Thymus (tissue), 11 donors: ENCODE data around the gene FBN3. TPM values are rescaled to one million over a fixed set of nuclear protein-coding genes. Genes with fewer than 3 reads are reported as not detected.

Source experiments
- DNase-seq, 9 donors: peaks; one replicate each; pipeline ENCODE4 v3.0.0-alpha.2; 2013; ENCODE audit warnings: low spot score in 9 of 9, low read depth in 6 of 9, missing footprints in 1 of 9
- H3K27ac ChIP-seq, 2 donors: one replicate each; pipeline ENCODE4 v1.5.1; 2013; ENCODE audit warnings: control low read depth in 1 of 2, low read depth in 1 of 2, low read length in 1 of 2, mild to moderate bottlenecking in 1 of 2, moderate library complexity in 1 of 2
- H3K27me3 ChIP-seq, 2 donors: one replicate each; pipeline ENCODE4 v1.5.1; 2013; ENCODE audit warnings: low read length in 1 of 2; ENCODE audit not compliant: control insufficient read depth in 2 of 2, insufficient read depth in 1 of 2
- H3K36me3 ChIP-seq, 2 donors: one replicate each; pipeline ENCODE4 v1.5.1; 2013; ENCODE audit warnings: low read length in 1 of 2, mild to moderate bottlenecking in 1 of 2, moderate library complexity in 1 of 2; ENCODE audit not compliant: control insufficient read depth in 2 of 2, insufficient read depth in 2 of 2
- H3K4me1 ChIP-seq, 2 donors: one replicate each; pipeline ENCODE4 v1.5.1; 2013; ENCODE audit warnings: low read length in 2 of 2; ENCODE audit not compliant: control insufficient read depth in 2 of 2, insufficient read depth in 2 of 2
- H3K4me3 ChIP-seq, 2 donors: one replicate each; pipeline ENCODE4 v1.5.1; 2013; ENCODE audit warnings: low read length in 2 of 2, control low read depth in 1 of 2, mild to moderate bottlenecking in 1 of 2
- H3K9me3 ChIP-seq, 2 donors: one replicate each; pipeline ENCODE4 v1.5.1; 2013; ENCODE audit warnings: low read length in 1 of 2, mild to moderate bottlenecking in 1 of 2; ENCODE audit not compliant: control insufficient read depth in 2 of 2, insufficient read depth in 1 of 2
- WGBS: extraction: QIAGEN DNeasy Blood & Tissue Kit; methylation state at CpG from one replicate; pipeline ENCODE4 v1.1.7; 2013; 5-methylcytosine and 5-hydroxymethylcytosine counted together
- polyA plus RNA-seq: library from polyadenylated mRNA; stranded (reverse); fragments of 200-250 nt; gene quantifications from one replicate; pipeline ENCODE4 v1.2.3, GENCODE V29; 2013
- total RNA-seq: library from RNA; stranded (reverse); fragments of 120-200 nt; gene quantifications from one replicate; pipeline ENCODE4 v1.2.4, GENCODE V29; 2013
- donor health status: healthy.

Gene FBN3
- total and polyA plus RNA-seq, 2 donors: 0.16 to 0.61 TPM

DNA sequence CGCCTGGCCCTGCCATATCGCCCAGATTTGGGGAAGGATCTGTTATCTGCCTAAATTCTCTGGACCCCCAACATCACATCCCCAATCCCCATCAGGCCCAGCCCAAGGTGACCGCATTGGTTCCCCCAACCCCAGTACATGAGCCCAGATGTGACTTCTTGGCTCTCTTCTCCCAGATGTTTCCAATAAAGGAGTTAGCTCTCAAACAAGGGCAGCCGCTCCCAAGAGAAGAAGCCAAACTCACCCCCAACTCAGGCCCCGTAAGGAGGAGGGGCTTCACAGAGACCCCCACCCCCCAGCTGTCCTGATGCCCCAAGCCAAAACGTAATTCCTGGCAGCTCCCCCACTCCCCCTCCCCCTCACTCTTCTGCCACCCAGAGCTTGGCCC is 6.9 kb downstream of the FBN3 start:
- no peaks in the 10 kb centered on the region for H3K36me3 ChIP-seq
- H3K4me1 ChIP-seq: peaks cover 0 to 3% of the 10 kb centered on the region in 2 donors
- no peak overlapping the region for H3K27ac ChIP-seq
- H3K27me3 ChIP-seq: peaks cover 5 to 26% of the 10 kb centered on the region in 2 donors
- 85% methylated on average over 6 of the region's 6 CpGs for WGBS
- H3K9me3 ChIP-seq: no peaks in the 10 kb centered on the region
- no peak for DNase-seq
- H3K4me3 ChIP-seq: no peak overlapping the region

DNA sequence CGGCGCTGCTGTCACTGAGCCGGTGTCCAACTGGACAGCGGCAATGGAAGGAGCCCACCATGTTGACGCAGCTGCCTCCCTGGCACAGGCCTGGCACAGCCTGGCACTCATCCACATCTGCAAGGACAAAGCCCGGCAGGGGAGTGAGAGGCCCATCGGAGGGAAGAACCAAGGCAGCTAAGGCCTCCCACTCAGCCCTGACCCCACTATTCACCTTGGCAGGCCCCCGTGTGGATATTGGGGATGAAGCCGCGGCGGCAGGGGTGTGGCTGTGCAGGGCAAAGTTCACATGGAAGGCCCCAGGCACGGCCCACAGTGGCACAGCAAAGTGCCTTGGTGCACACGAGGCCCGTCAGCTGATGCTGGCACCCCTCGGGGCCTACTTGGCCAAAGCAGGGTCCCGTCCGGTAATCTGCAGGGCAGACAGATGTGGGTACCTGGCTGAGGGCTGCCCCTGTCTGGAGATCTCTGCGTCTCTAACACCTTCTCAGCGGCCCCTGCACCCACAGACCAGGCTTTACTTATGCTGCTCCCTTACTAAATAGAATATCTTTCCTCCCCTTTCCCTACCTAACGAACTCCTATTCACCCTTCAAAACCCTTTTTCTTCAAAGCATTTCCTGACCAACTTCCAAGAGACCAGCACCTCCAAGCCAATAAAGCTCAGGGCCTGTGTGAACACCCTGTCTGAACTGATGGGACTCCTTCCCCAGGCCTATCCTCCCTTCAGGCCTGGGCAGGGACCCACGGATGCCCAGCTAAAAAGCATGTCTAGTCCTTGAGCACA is 7.5 kb downstream of the FBN3 start:
- peaks cover 0 to 20% of the 10 kb centered on the region in 2 donors for H3K27me3 ChIP-seq
- H3K36me3 ChIP-seq: no peaks in the 10 kb centered on the region
- 96% methylated on average over 21 of the region's 21 CpGs for WGBS
- no peak overlapping the region for H3K27ac ChIP-seq
- no peaks in the 10 kb centered on the region for H3K9me3 ChIP-seq
- H3K4me3 ChIP-seq: no peak overlapping the region
- peaks cover 0 to 3% of the 10 kb centered on the region in 2 donors for H3K4me1 ChIP-seq
- DNase-seq: no peak

DNA sequence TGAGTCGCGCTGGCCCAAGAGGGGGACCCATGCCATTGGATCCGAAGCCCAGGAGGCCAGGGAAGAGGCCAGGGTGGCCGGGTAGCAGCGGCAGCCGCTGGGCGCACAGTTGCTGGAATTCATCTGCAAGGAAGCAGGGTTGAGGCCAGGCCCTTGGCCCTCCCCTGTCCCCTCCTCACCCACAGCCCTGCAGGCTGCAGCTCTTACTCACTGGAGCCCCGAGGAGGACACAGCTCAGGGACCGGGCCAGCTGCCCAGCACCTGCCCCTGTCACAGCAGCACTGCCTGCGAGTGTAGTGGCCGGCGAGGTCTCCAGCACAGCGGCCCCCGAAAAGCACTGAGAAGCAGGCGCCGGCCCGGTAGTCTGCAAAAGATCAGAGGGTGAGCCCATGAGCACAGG is 11.2 kb downstream of the FBN3 start:
- 92% methylated on average over 17 of the region's 17 CpGs for WGBS
- H3K4me3 ChIP-seq: no peak overlapping the region
- H3K4me1 ChIP-seq: peaks cover 0 to 3% of the 10 kb centered on the region in 2 donors
- H3K36me3 ChIP-seq: no peaks in the 10 kb centered on the region
- no peak for DNase-seq
- no peaks in the 10 kb centered on the region for H3K9me3 ChIP-seq
- peaks cover 0 to 4% of the 10 kb centered on the region in 2 donors for H3K27me3 ChIP-seq
- no peak overlapping the region for H3K27ac ChIP-seq

DNA sequence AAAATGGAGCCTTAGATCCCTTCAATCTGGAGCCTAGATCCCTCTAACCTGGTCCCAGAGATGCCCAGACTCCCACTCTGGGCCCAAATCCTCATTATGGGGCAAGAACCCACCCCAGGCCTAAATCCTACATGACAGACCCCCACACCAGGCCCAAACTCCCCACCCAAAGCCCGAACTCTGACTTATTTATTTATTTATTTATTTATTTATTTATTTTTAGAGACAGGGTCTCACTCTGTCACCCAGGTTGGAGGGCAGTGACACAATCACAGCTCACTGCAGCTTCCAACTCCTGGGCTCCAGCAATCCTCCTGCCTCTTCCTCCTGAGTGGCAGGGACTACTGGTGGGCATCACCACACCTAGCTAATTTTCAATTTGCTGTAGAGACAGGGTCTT is 12.0 kb downstream of the FBN3 start:
- 87% methylated on average over 1 of the region's 1 CpG for WGBS
- H3K36me3 ChIP-seq: no peaks in the 10 kb centered on the region
- no peak overlapping the region for H3K27ac ChIP-seq
- no peak overlapping the region for H3K4me3 ChIP-seq
- H3K27me3 ChIP-seq: peaks cover 0 to 2% of the 10 kb centered on the region in 2 donors
- H3K4me1 ChIP-seq: peaks cover 0 to 3% of the 10 kb centered on the region in 2 donors
- DNase-seq: no peak
- no peaks in the 10 kb centered on the region for H3K9me3 ChIP-seq

DNA sequence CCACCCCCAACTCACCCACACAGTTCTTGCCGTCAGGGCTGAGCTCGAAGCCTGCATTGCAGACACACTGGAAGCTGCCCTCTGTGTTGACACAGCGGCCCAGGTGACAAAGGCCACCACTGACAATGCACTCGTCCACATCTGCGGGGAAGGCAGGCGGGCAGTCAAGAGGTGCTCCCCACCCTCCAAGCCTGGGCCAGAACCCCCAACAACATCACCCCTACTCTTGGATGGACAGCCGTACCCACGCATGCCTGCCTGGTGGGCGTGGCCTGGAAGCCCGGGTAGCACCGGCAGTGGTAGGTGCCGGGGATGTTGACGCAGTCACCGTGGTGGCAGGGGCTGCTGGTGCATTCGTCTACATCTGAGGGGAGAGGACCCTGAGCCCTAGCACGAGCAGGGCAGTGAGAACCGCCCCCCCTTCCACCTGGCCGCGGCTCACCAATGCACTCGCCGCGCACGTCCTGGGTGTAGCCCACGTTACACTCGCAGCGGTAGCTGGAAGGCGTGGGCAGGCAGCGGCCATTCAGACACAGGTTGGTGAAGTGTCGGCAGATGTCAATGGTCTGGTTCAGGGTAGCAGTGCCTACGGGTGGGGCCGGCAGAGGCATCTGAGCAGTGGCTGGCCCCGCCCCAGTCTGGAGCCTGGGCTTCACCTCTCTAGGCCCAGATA is 13.3 kb downstream of the FBN3 start:
- Histone ChIP-seq H3K9me3 (no peaks in the 10 kb centered on the region), H3K4me3 (no peak overlapping the region), H3K4me1 (peaks cover 0 to 3% of the 10 kb centered on the region in 2 donors), H3K27me3 (no peaks in the 10 kb centered on the region), H3K27ac (no peak overlapping the region), H3K36me3 (no peaks in the 10 kb centered on the region)
- no peak for DNase-seq
- WGBS: 95% methylated on average over 32 of the region's 32 CpGs

DNA sequence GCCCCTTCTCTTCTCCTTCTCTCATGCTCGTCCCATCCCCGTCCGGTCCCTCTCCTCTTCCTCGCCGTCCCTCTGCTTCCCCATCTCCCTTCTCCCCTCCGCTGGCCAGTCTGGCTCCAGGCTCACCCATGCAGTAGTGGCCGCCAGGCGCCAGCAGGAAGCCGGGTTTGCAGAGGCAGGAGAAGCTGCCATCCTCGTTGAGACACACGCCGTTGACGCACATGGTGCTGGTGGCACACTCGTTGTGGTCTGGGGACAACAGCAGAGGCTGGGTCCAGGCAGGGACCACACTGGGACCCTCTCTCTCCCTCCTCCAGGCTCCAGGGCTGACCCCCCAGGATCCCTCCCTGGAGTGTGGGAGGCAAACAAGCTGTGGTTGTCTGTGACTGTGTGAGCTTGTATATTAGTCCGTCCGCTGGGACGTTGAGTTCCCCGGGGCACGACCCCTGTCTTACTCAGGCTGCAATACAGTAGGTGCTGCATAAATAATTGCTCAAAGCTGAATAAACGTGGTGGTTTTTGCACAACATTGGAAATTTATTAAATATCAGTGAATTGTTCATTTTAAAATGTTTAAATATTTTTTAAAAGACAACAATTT is 16.4 kb downstream of the FBN3 start:
- Histone ChIP-seq H3K36me3 (no peaks in the 10 kb centered on the region), H3K4me3 (no peak overlapping the region), H3K9me3 (no peaks in the 10 kb centered on the region), H3K4me1 (no peaks in the 10 kb centered on the region), H3K27ac (no peak overlapping the region), H3K27me3 (no peaks in the 10 kb centered on the region)
- WGBS: 84% methylated on average over 20 of the region's 20 CpGs
- no peak for DNase-seq

GRCh38 chr19:8131517-8131916 is 17.9 kb downstream of the FBN3 start:
- WGBS: 93% methylated on average over 26 of the region's 26 CpGs
- Histone ChIP-seq H3K27me3 (no peaks in the 10 kb centered on the region), H3K9me3 (no peaks in the 10 kb centered on the region), H3K36me3 (no peaks in the 10 kb centered on the region), H3K4me3 (no peak overlapping the region), H3K4me1 (no peaks in the 10 kb centered on the region), H3K27ac (no peak overlapping the region)
- DNase-seq: no peak

- WGBS: 93% methylated on average over 20 of the region's 20 CpGs
- no peaks in the 10 kb centered on the region for H3K27me3 ChIP-seq
- no peak overlapping the region for H3K4me3 ChIP-seq
- no peak for DNase-seq
- no peaks in the 10 kb centered on the region for H3K36me3 ChIP-seq
- no peak overlapping the region for H3K27ac ChIP-seq
- no peaks in the 10 kb centered on the region for H3K9me3 ChIP-seq
- H3K4me1 ChIP-seq: no peaks in the 10 kb centered on the region
Observed at GRCh38 chr19:8129061-8129618, 20.3 kb downstream of the FBN3 start.

DNA sequence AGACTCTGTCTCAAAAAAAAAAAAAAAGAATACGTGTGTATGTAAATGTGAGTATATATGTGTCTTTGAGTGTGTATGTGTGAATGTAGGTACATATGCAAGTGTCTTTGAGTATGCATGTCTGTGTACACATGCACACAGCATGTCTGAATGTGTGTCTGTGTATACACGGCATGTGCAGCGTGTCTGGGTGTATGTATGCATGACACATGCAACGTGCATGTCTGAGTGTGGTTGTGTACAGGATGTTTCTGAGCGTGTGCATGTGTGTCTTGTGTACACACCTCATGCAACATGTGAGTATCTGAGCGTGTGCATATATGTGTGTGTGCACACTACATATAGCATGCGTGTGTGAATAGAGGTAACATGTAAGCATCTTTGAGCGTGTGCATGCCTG is 20.8 kb downstream of the FBN3 start:
- Histone ChIP-seq H3K4me3 (no peak overlapping the region), H3K4me1 (no peaks in the 10 kb centered on the region), H3K27me3 (no peaks in the 10 kb centered on the region), H3K36me3 (no peaks in the 10 kb centered on the region), H3K27ac (no peak overlapping the region), H3K9me3 (no peaks in the 10 kb centered on the region)
- DNase-seq: no peak
- 97% methylated on average over 8 of the region's 8 CpGs for WGBS
